Measurements from ENCODE around the gene LENG9.

LENG9 gene

GRCh38 chr19:54454781-54455675, 8.6 kb downstream of the LENG9 start:
- no CpG with 5 or more reads among the region's 33 CpGs for WGBS (ENCODE audit: extremely low coverage, insufficient coverage, low lambda C conversion rate)
- H2BK15ac ChIP-seq (replicated peaks; ENCODE audit: low read depth), result no peak overlapping the region
- H3K79me2 ChIP-seq (ENCODE audit: control insufficient read depth, insufficient read depth, low read length), result peaks cover 33% of the 10 kb centered on the region
- no peak overlapping the region for H2BK5ac ChIP-seq (ENCODE audit: low read length)
- H3K27me3 ChIP-seq (ENCODE audit: insufficient read depth, low read length, poor library complexity), result no peaks in the 10 kb centered on the region
- H3K56ac ChIP-seq (ENCODE audit: low read length), result no peak overlapping the region
- H3K18ac ChIP-seq (ENCODE audit: low read length), result no peak overlapping the region
- H3K9ac ChIP-seq (ENCODE audit: low read length), result no peak overlapping the region
- H3K4me2 ChIP-seq (ENCODE audit: low read length), result no peak overlapping the region
- H4K5ac ChIP-seq (ENCODE audit: low read length), result no peak overlapping the region
- H3K79me1 ChIP-seq (ENCODE audit: low read length), result peaks cover 41% of the 10 kb centered on the region
- no peak overlapping the region for H2AK5ac ChIP-seq (ENCODE audit: low read length)
- H3K4me3 ChIP-seq (ENCODE audit: low read length), result no peak overlapping the region
- H4K8ac ChIP-seq (ENCODE audit: low read depth, low read length), result no peak overlapping the region
- H2BK120ac ChIP-seq (ENCODE audit: low read depth, low read length), result no peak overlapping the region
- no peak overlapping the region for H3K27ac ChIP-seq (ENCODE audit: low read depth, low read length)
- H3K36me3 ChIP-seq (ENCODE audit: control insufficient read depth, insufficient read depth, low read length), result peaks cover 53% of the 10 kb centered on the region
- no peaks in the 10 kb centered on the region for H3K4me1 ChIP-seq (ENCODE audit: control insufficient read depth, low read depth, low read length)
- no peak overlapping the region for H3K4ac ChIP-seq (ENCODE audit: low read depth, low read length)
- DNase-seq, result no peak
- H3K23ac ChIP-seq (ENCODE audit: low read length), result no peak overlapping the region

- DNase-seq, result no peak
- H3K79me1 ChIP-seq (ENCODE audit: low read length), result peaks cover 37% of the 10 kb centered on the region
- no peak overlapping the region for H2BK15ac ChIP-seq (replicated peaks; ENCODE audit: low read depth)
- H3K4me1 ChIP-seq (ENCODE audit: control insufficient read depth, low read depth, low read length), result no peaks in the 10 kb centered on the region
- H3K27ac ChIP-seq (ENCODE audit: low read depth, low read length), result no peak overlapping the region
- H3K9ac ChIP-seq (ENCODE audit: low read length), result no peak overlapping the region
- H2BK120ac ChIP-seq (ENCODE audit: low read depth, low read length), result no peak overlapping the region
- H2BK5ac ChIP-seq (ENCODE audit: low read length), result no peak overlapping the region
- no peaks in the 10 kb centered on the region for H3K27me3 ChIP-seq (ENCODE audit: insufficient read depth, low read length, poor library complexity)
- H3K36me3 ChIP-seq (ENCODE audit: control insufficient read depth, insufficient read depth, low read length), result peaks cover 51% of the 10 kb centered on the region
- no peak overlapping the region for H2AK5ac ChIP-seq (ENCODE audit: low read length)
- no peak overlapping the region for H3K23ac ChIP-seq (ENCODE audit: low read length)
- H3K18ac ChIP-seq (ENCODE audit: low read length), result no peak overlapping the region
- H4K8ac ChIP-seq (ENCODE audit: low read depth, low read length), result no peak overlapping the region
- no peak overlapping the region for H3K56ac ChIP-seq (ENCODE audit: low read length)
- H3K4ac ChIP-seq (ENCODE audit: low read depth, low read length), result no peak overlapping the region
- H4K5ac ChIP-seq (ENCODE audit: low read length), result no peak overlapping the region
- peaks cover 38% of the 10 kb centered on the region for H3K79me2 ChIP-seq (ENCODE audit: control insufficient read depth, insufficient read depth, low read length)
- H3K4me3 ChIP-seq (ENCODE audit: low read length), result no peak overlapping the region
- no peak overlapping the region for H3K4me2 ChIP-seq (ENCODE audit: low read length)
- WGBS (ENCODE audit: extremely low coverage, insufficient coverage, low lambda C conversion rate), result no CpG with 5 or more reads among the region's 31 CpGs
Measured at GRCh38 chr19:54453921-54454780, 9.4 kb downstream of the LENG9 start.

GRCh38 chr19:54452626-54453025, 11.0 kb downstream of the LENG9 start:
- H2BK15ac ChIP-seq (replicated peaks; ENCODE audit: low read depth), result no peak overlapping the region
- peaks cover 40% of the 10 kb centered on the region for H3K79me2 ChIP-seq (ENCODE audit: control insufficient read depth, insufficient read depth, low read length)
- H3K9ac ChIP-seq (ENCODE audit: low read length), result no peak overlapping the region
- H4K5ac ChIP-seq (ENCODE audit: low read length), result no peak overlapping the region
- no CpG with 5 or more reads among the region's 11 CpGs for WGBS (ENCODE audit: extremely low coverage, insufficient coverage, low lambda C conversion rate)
- no peaks in the 10 kb centered on the region for H3K4me1 ChIP-seq (ENCODE audit: control insufficient read depth, low read depth, low read length)
- DNase-seq, result no peak
- H3K4me2 ChIP-seq (ENCODE audit: low read length), result no peak overlapping the region
- no peak overlapping the region for H2AK5ac ChIP-seq (ENCODE audit: low read length)
- H2BK120ac ChIP-seq (ENCODE audit: low read depth, low read length), result no peak overlapping the region
- H4K8ac ChIP-seq (ENCODE audit: low read depth, low read length), result no peak overlapping the region
- no peak overlapping the region for H3K23ac ChIP-seq (ENCODE audit: low read length)
- H3K36me3 ChIP-seq (ENCODE audit: control insufficient read depth, insufficient read depth, low read length), result peaks cover 36% of the 10 kb centered on the region
- H3K56ac ChIP-seq (ENCODE audit: low read length), result no peak overlapping the region
- no peak overlapping the region for H3K4ac ChIP-seq (ENCODE audit: low read depth, low read length)
- H3K18ac ChIP-seq (ENCODE audit: low read length), result no peak overlapping the region
- no peak overlapping the region for H3K4me3 ChIP-seq (ENCODE audit: low read length)
- H3K27me3 ChIP-seq (ENCODE audit: insufficient read depth, low read length, poor library complexity), result no peaks in the 10 kb centered on the region
- no peak overlapping the region for H3K27ac ChIP-seq (ENCODE audit: low read depth, low read length)
- H2BK5ac ChIP-seq (ENCODE audit: low read length), result no peak overlapping the region
- peaks cover 30% of the 10 kb centered on the region for H3K79me1 ChIP-seq (ENCODE audit: low read length)

GRCh38 chr19:54451997-54452396, 11.6 kb downstream of the LENG9 start:
- Histone ChIP-seq H3K4me3 (ENCODE audit: low read length) (no peak overlapping the region), H3K9ac (ENCODE audit: low read length) (no peak overlapping the region), H3K79me1 (ENCODE audit: low read length) (peaks cover 30% of the 10 kb centered on the region), H2BK15ac (replicated peaks; ENCODE audit: low read depth) (no peak overlapping the region), H3K4me1 (ENCODE audit: control insufficient read depth, low read depth, low read length) (no peaks in the 10 kb centered on the region), H2BK5ac (ENCODE audit: low read length) (no peak overlapping the region), H3K18ac (ENCODE audit: low read length) (no peak overlapping the region), H4K8ac (ENCODE audit: low read depth, low read length) (no peak overlapping the region), H3K56ac (ENCODE audit: low read length) (no peak overlapping the region), H3K27ac (ENCODE audit: low read depth, low read length) (no peak overlapping the region), H3K23ac (ENCODE audit: low read length) (no peak overlapping the region), H2AK5ac (ENCODE audit: low read length) (no peak overlapping the region), H4K5ac (ENCODE audit: low read length) (no peak overlapping the region), H3K36me3 (ENCODE audit: control insufficient read depth, insufficient read depth, low read length) (peaks cover 34% of the 10 kb centered on the region), H3K79me2 (ENCODE audit: control insufficient read depth, insufficient read depth, low read length) (peaks cover 42% of the 10 kb centered on the region), H3K4ac (ENCODE audit: low read depth, low read length) (no peak overlapping the region), H3K4me2 (ENCODE audit: low read length) (no peak overlapping the region), H2BK120ac (ENCODE audit: low read depth, low read length) (no peak overlapping the region), H3K27me3 (ENCODE audit: insufficient read depth, low read length, poor library complexity) (no peaks in the 10 kb centered on the region)
- no peak for DNase-seq
- no CpG with 5 or more reads among the region's 11 CpGs for WGBS (ENCODE audit: extremely low coverage, insufficient coverage, low lambda C conversion rate)

- Histone ChIP-seq H3K9ac (ENCODE audit: low read length) (peak overlapping the region; percentile 5), H3K4me3 (ENCODE audit: low read length) (no peak overlapping the region)
Measured at GRCh38 chr19:54451331-54451871, 12.2 kb downstream of the LENG9 start.

More at GRCh38 chr19:54451331-54451871, 12.2 kb downstream of the LENG9 start:
- H4K8ac ChIP-seq (ENCODE audit: low read depth, low read length), result no peak overlapping the region
- H3K4me2 ChIP-seq (ENCODE audit: low read length), result no peak overlapping the region
- DNase-seq, result no peak
- no peak overlapping the region for H4K5ac ChIP-seq (ENCODE audit: low read length)
- peaks cover 42% of the 10 kb centered on the region for H3K79me2 ChIP-seq (ENCODE audit: control insufficient read depth, insufficient read depth, low read length)
- no peaks in the 10 kb centered on the region for H3K27me3 ChIP-seq (ENCODE audit: insufficient read depth, low read length, poor library complexity)
- H3K27ac ChIP-seq (ENCODE audit: low read depth, low read length), result no peak overlapping the region
- H3K4ac ChIP-seq (ENCODE audit: low read depth, low read length), result no peak overlapping the region
- H3K18ac ChIP-seq (ENCODE audit: low read length), result no peak overlapping the region
- H3K79me1 ChIP-seq (ENCODE audit: low read length), result peaks cover 30% of the 10 kb centered on the region
- H3K36me3 ChIP-seq (ENCODE audit: control insufficient read depth, insufficient read depth, low read length), result peaks cover 31% of the 10 kb centered on the region
- no peak overlapping the region for H2BK15ac ChIP-seq (replicated peaks; ENCODE audit: low read depth)
- peak overlapping the region; percentile 65 for H3K56ac ChIP-seq (ENCODE audit: low read length)
- no peaks in the 10 kb centered on the region for H3K4me1 ChIP-seq (ENCODE audit: control insufficient read depth, low read depth, low read length)
- no peak overlapping the region for H3K23ac ChIP-seq (ENCODE audit: low read length)
- no peak overlapping the region for H2BK120ac ChIP-seq (ENCODE audit: low read depth, low read length)
- WGBS (ENCODE audit: extremely low coverage, insufficient coverage, low lambda C conversion rate), result no CpG with 5 or more reads among the region's 9 CpGs
- H2AK5ac ChIP-seq (ENCODE audit: low read length), result no peak overlapping the region
- no peak overlapping the region for H2BK5ac ChIP-seq (ENCODE audit: low read length)

Data from mesendoderm (in vitro differentiated cells).